Globus pallidus (tissue), 1 donor: ENCODE measurements around the gene ABHD16A.

Source experiments
- DNase-seq: peaks from one replicate; pipeline ENCODE4 v3.0.0-alpha.2; 2015; ENCODE audit warnings: low spot score

Gene ABHD16A

DNA sequence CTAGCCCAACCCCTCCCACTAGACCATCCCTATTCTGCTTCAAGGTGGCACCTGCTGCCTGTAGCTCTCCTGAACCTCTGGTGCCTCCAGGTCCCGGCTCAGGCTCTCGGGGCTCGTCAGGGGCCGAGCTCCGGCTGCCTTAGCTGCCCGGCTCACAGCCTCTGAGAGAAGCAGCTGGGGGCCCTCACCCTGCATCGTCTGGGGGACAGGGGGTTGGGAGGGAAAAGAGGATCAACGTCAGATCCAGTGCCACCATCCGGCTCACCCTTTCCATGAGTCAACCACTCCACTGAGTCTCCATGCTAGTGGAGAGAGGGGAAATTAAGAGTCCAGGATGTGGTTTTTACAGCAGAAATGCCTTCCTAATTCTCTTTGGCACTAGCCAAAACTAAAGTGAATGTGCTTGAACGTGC, 63.7 kb downstream of the ABHD16A start:
- DNase-seq: no peak

DNA sequence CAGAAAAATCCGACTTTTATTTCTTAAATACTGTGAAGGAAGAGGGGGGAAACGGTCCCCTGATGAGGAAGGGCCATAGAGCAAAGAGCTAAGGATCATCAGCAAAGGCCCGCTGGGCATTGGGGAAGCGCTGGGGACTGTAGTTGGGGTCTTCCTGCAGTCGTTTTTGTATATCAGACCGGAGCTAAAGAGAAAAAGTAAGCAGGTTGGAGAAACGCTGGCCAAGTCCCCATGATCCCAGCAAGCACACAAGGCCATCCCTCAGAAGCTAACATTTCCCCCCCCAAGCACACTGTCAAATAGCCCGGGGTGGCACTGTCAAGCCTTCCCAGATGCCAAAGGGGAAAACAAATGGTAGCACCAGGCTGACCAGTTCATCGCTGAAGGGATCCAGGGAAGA, 64.1 kb downstream of the ABHD16A start:
- DNase-seq: no peak
